Activated CD8-positive, alpha-beta T cell treated with anti-CD3 and anti-CD28 coated beads for 36 hours (primary cell): ENCODE measurements around the gene EIF2S3. TPM values are rescaled to one million over a fixed set of nuclear protein-coding genes. Genes with fewer than 3 reads are reported as not detected.
"Not testable (repeated sequence)": the region's sequence is repeated elsewhere in the genome, so short reads cannot be mapped to it uniquely, and the experiment has no call there.

Experiments used
- ATAC-seq: fragments of 200-7000 bp; cut with Tn5 transposase; one replicate; pipeline ENCODE4 v1.10.0; 2021; ENCODE audit warnings: mild to moderate bottlenecking, moderate library complexity
- CTCF ChIA-PET: fragments of 350-600 bp; sonication (Branson Sonifier 250); formaldehyde crosslinking; loops from one replicate; lab custom pipeline; 2021; ENCODE audit warnings: antibody characterized with exemption; lab: Charles Lee
- POLR2A ChIA-PET: fragments of 350-600 bp; sonication (Branson Sonifier 250); formaldehyde crosslinking; loops from one replicate; lab custom pipeline; 2021; ENCODE audit warnings: antibody characterized with exemption; lab: Charles Lee
- DNase-seq: peaks from one replicate; pipeline ENCODE4 v3.0.0-alpha.2; 2020
- H3K27ac Mint-ChIP-seq: one replicate; pipeline ENCODE4 v1.8.0; 2021; ENCODE audit warnings: mild to moderate bottlenecking, mixed read lengths
- H3K27me3 Mint-ChIP-seq: one replicate; pipeline ENCODE4 v1.8.0; 2021; ENCODE audit warnings: mixed read lengths
- H3K36me3 Mint-ChIP-seq: one replicate; pipeline ENCODE4 v1.8.0; 2021; ENCODE audit warnings: low read depth, mixed read lengths
- H3K4me1 Mint-ChIP-seq: one replicate; pipeline ENCODE4 v1.8.0; 2021; ENCODE audit warnings: low read depth, mixed read lengths
- H3K4me3 Mint-ChIP-seq: one replicate; pipeline ENCODE4 v1.8.0; 2021; ENCODE audit warnings: mild to moderate bottlenecking, moderate library complexity, mixed read lengths
- H3K9me3 Mint-ChIP-seq: one replicate; pipeline ENCODE4 v1.8.0; 2021; ENCODE audit warnings: mixed read lengths
- intact Hi-C: fragments of 100-400 bp; cut with micrococcal nuclease; formaldehyde crosslinking; loops from one replicate; pipeline ENCODE4 v1.10.0; 2022
- total RNA-seq, 2 experiments: library from RNA; stranded (reverse); gene quantifications; one replicate each; pipeline ENCODE4 v1.2.3, GENCODE V29; 2021
- TF ChIP-seq, protein P1 (sequence below): fragments of 200-600 bp; IDR thresholded peaks from one replicate; pipeline ENCODE4 v1.8.0; 2022; ENCODE audit warnings: antibody characterized with exemption, mild to moderate bottlenecking

Gene EIF2S3
- total RNA-seq, 2 experiments from 2014 or later, result 350 to 366 TPM

DNA sequence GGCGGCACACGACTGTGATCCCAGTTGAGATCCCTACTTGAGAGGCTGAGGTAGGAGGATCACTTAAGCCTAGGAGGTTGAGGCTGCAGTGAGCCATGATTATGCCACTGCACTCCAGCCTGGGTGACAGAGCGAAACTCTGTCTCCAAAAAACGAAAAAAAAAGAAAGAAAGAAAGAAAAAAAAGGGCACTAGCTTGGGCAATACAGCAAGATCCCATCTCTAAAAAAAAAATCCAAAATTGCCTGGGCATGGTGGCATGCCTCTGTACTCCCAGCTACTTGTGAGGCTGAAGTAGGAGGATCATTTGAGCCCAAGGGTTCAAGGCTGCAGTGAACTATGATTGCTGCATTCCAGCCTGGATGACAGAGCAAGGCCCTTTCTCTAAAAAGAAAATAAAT is 17.0 kb upstream of the EIF2S3 start:
- ChIA-PET CTCF (no interaction called here), POLR2A (interaction anchor here (0.7 kb wide), 1 partner anchor 384 kb away, joined by 3 read pairs; no protein-coding TSS in a partner anchor)
- DNase-seq (no peak), ATAC-seq (no peak)
- Mint-ChIP-seq H3K4me1 (no peaks in the 10 kb centered on the region), H3K9me3 (no peaks in the 10 kb centered on the region), H3K36me3 (no peaks in the 10 kb centered on the region), H3K27me3 (no peaks in the 10 kb centered on the region), H3K4me3 (no peak overlapping the region), H3K27ac (no peak overlapping the region)
- intact Hi-C loops, result no loop called here
- TF ChIP-seq, protein P1, sequence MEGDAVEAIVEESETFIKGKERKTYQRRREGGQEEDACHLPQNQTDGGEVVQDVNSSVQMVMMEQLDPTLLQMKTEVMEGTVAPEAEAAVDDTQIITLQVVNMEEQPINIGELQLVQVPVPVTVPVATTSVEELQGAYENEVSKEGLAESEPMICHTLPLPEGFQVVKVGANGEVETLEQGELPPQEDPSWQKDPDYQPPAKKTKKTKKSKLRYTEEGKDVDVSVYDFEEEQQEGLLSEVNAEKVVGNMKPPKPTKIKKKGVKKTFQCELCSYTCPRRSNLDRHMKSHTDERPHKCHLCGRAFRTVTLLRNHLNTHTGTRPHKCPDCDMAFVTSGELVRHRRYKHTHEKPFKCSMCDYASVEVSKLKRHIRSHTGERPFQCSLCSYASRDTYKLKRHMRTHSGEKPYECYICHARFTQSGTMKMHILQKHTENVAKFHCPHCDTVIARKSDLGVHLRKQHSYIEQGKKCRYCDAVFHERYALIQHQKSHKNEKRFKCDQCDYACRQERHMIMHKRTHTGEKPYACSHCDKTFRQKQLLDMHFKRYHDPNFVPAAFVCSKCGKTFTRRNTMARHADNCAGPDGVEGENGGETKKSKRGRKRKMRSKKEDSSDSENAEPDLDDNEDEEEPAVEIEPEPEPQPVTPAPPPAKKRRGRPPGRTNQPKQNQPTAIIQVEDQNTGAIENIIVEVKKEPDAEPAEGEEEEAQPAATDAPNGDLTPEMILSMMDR, result no peak

- POLR2A ChIA-PET, H3K4me1 Mint-ChIP-seq, H3K4me3 Mint-ChIP-seq, H3K36me3 Mint-ChIP-seq, intact Hi-C loops, H3K9me3 Mint-ChIP-seq, H3K27me3 Mint-ChIP-seq, H3K27ac Mint-ChIP-seq, DNase-seq, CTCF ChIA-PET, ATAC-seq: not testable (repeated sequence)
Observed at GRCh38 chrX:24046060-24046459, 8.7 kb upstream of the EIF2S3 start.

DNA sequence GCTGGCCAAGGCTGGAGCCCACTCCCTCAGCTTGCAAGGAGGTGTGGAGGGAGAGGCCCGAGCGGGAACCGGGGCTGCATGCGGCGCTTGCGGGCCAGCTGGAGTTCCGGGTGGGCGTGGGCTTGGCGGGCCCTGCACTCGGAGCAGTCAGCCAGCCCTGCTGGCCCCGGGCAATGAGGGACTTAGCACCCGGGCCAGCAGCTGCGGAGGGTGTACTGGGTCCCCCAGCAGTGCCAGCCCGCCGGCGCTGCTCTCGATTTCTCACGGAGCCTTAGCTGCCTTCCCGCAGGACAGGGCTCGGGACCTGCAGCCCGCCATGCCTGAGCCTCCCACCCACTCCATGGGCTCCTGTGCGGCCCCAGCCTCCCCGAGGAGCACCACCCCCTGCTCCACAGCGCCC is 5.1 kb upstream of the EIF2S3 start:
- H3K9me3 Mint-ChIP-seq, POLR2A ChIA-PET, H3K4me1 Mint-ChIP-seq, H3K36me3 Mint-ChIP-seq, CTCF ChIA-PET, ATAC-seq, H3K27me3 Mint-ChIP-seq, DNase-seq, H3K27ac Mint-ChIP-seq, H3K4me3 Mint-ChIP-seq: not testable (repeated sequence)
- intact Hi-C loops, result loop anchor here (5.0 to 10.0 kb wide), 2 partner anchors 145 to 267 kb away; partner anchors contain the start of genes APOO, CXorf58 and SAT1

- DNase-seq, H3K36me3 Mint-ChIP-seq, H3K27me3 Mint-ChIP-seq, CTCF ChIA-PET, H3K4me1 Mint-ChIP-seq, POLR2A ChIA-PET, H3K27ac Mint-ChIP-seq, ATAC-seq, H3K9me3 Mint-ChIP-seq: not testable (repeated sequence)
- intact Hi-C loops, result loop anchor here (5.0 to 10.0 kb wide), 2 partner anchors 146 to 268 kb away; partner anchors contain the start of genes APOO, CXorf58 and SAT1
- peak overlapping the region; percentile 41 for H3K4me3 Mint-ChIP-seq
Observed at GRCh38 chrX:24050522-24051318, 4.0 kb upstream of the EIF2S3 start.

- ChIA-PET CTCF (interaction anchor here (0.7 to 3.1 kb wide), 10 partner anchors 8 to 272 kb away, joined by 3 to 42 read pairs (median 4); partner anchors contain the start of genes APOO, CXorf58, KLHL15 and SAT1), POLR2A (interaction anchor here (0.9 to 3.5 kb wide), 11 partner anchors 11 to 301 kb away, joined by 3 to 20 read pairs (median 6); partner anchors contain the start of genes KLHL15 and SAT1)
- TF ChIP-seq, protein P1, result no peak
- Mint-ChIP-seq H3K4me1 (peaks cover 6% of the 10 kb centered on the region), H3K27ac (no peak overlapping the region), H3K9me3 (no peaks in the 10 kb centered on the region), H3K4me3 (no peak overlapping the region), H3K36me3 (peaks cover 16% of the 10 kb centered on the region), H3K27me3 (no peaks in the 10 kb centered on the region)
- intact Hi-C loops, result loop anchor here (10.0 kb wide), 1 partner anchor 150 kb away; the partner anchor contains the start of genes APOO and CXorf58
- peak; percentile 4 for ATAC-seq
- DNase-seq, result no peak
Observed at GRCh38 chrX:24055043-24055356, 244 bp downstream of the EIF2S3 start.

DNA sequence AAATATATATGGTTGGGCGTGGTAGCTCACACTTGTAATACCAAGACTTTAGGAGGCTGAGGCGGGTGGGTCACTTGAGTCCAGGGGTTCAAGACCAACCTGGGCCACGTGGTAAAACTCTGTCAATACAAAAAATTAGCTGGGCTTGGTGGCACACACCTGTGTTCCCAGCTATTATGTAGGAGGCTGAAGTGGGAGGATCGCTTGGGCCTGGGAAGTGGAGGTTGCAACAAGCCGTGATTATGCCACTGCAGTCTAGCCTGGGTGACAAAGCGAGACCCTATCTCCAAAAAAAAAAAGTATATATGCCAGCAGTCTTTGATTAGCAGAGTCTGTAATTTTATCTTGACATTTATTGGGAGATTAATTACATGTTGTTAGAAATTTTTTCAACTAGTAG is 8.7 kb downstream of the EIF2S3 start:
- ChIA-PET POLR2A (no interaction called here), CTCF (interaction anchor here (1.6 kb wide), 1 partner anchor 9 kb away, joined by 3 read pairs; the partner anchor contains the start of gene EIF2S3)
- H3K27me3 Mint-ChIP-seq, result no peaks in the 10 kb centered on the region
- no peak overlapping the region for H3K27ac Mint-ChIP-seq
- ATAC-seq, result no peak
- H3K9me3 Mint-ChIP-seq, result no peaks in the 10 kb centered on the region
- no peak for DNase-seq
- intact Hi-C loops, result no loop called here
- no peak overlapping the region for H3K4me3 Mint-ChIP-seq
- TF ChIP-seq, protein P1, result no peak
- H3K4me1 Mint-ChIP-seq, result peaks cover 14% of the 10 kb centered on the region
- peaks cover 37% of the 10 kb centered on the region for H3K36me3 Mint-ChIP-seq
